Endodermal cell (in vitro differentiated cells): Measurements from ENCODE around the gene STAC. TPM values are rescaled to one million over a fixed set of nuclear protein-coding genes. Genes with fewer than 3 reads are reported as not detected.

ENCODE experiments used
- DNase-seq: peaks from one replicate; pipeline ENCODE4 v3.0.0-alpha.2; 2017
- H3K27ac ChIP-seq: 2 replicates; pipeline ENCODE4 v1.5.1; 2013; ENCODE audit warnings: mild to moderate bottlenecking, low read depth, low read length, moderate library complexity
- H3K27me3 ChIP-seq: 2 replicates; pipeline ENCODE4 v1.6.1; 2013; ENCODE audit warnings: mild to moderate bottlenecking, low read length, moderate library complexity; ENCODE audit not compliant: insufficient read depth, control insufficient read depth, poor library complexity, severe bottlenecking
- H3K36me3 ChIP-seq: 2 replicates; pipeline ENCODE4 v1.7.0; 2013; ENCODE audit warnings: mild to moderate bottlenecking, low read length, moderate library complexity; ENCODE audit not compliant: control insufficient read depth, insufficient read depth
- H3K4me1 ChIP-seq: one replicate; pipeline ENCODE4 v1.7.0; 2013; ENCODE audit warnings: low read length; ENCODE audit not compliant: control insufficient read depth, insufficient read depth
- H3K4me3 ChIP-seq: 2 replicates; pipeline ENCODE4 v1.5.1; 2013; ENCODE audit warnings: mild to moderate bottlenecking, low read length, moderate library complexity
- H3K9ac ChIP-seq: 2 replicates; pipeline ENCODE4 v1.6.1; 2013; ENCODE audit warnings: mild to moderate bottlenecking, low read length, moderate library complexity; ENCODE audit not compliant: poor library complexity, severe bottlenecking; ENCODE audit errors: extremely low read depth
- H3K9me3 ChIP-seq: 2 replicates; pipeline ENCODE4 v1.6.1; 2013; ENCODE audit warnings: mild to moderate bottlenecking, low read length, moderate library complexity; ENCODE audit not compliant: control insufficient read depth
- H3K27ac Mint-ChIP-seq: 2 replicates; pipeline ENCODE4 v1.8.0; 2020; ENCODE audit warnings: mixed read lengths
- H3K27me3 Mint-ChIP-seq: 2 replicates; pipeline ENCODE4 v1.8.0; 2021; ENCODE audit warnings: mild to moderate bottlenecking, mixed read lengths; ENCODE audit not compliant: insufficient read depth
- H3K36me3 Mint-ChIP-seq: 2 replicates; pipeline ENCODE4 v1.8.0; 2020; ENCODE audit warnings: low read depth, mixed read lengths
- H3K4me1 Mint-ChIP-seq: 2 replicates; pipeline ENCODE4 v1.8.0; 2020; ENCODE audit warnings: mixed read lengths
- H3K4me3 Mint-ChIP-seq: 2 replicates; pipeline ENCODE4 v1.8.0; 2020; ENCODE audit warnings: mild to moderate bottlenecking, moderate library complexity, mixed read lengths
- H3K9me3 Mint-ChIP-seq: 2 replicates; pipeline ENCODE4 v1.8.0; 2020; ENCODE audit warnings: mild to moderate bottlenecking, mixed read lengths
- CTCF ChIP-seq: fragments of 200-600 bp; sonication (generic); conservative IDR thresholded peaks from 2 replicates; pipeline ENCODE4 v1.5.0; 2021; ENCODE audit warnings: antibody characterized with exemption, mild to moderate bottlenecking
- WGBS, 2 experiments: methylation state at CpG; one replicate each; pipeline versions ENCODE4 v1.1.5 to v1.1.7; 2013; ENCODE audit warnings: missing lambda C conversion rate in 2 of 2, mixed read lengths in 1 of 2; ENCODE audit not compliant: insufficient coverage in 1 of 2, insufficient read length in 1 of 2; 5-methylcytosine and 5-hydroxymethylcytosine counted together
- total RNA-seq, 2 donors: library from RNA; stranded (reverse); fragmentation: NEBNext Ultra II Directional in 1 of 2; extraction: Animal tissue kit (Norgen Biotek cat#: 25700) in 1 of 2; gene quantifications; 2 replicates in 1 of 2; 3 replicates in 1 of 2; pipeline ENCODE4 v1.2.1, GENCODE V29; 2021

STAC gene
- total RNA-seq, 2 donors from 2014 or later = 0.80 to 1.2 TPM

DNA sequence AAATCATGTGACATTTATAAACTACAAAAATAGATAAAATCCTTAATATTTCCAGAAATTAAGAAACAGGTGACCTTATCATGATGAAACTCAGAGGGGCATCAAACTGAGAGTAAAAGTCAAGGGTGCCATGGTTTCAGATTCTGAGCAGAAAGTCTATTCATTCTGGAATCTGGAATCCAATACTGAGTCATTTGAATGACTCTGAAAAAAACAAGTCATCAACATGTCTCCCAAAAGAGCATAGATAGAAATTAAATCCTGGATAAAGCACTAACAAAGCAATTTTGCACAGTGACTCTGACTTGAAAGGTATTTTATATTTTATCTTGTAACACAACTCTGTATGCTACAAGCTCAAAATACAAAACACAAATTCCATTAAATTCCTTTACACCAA lies 23.4 kb downstream of the STAC start:
- DNase-seq = no peak
- no peaks in the 10 kb centered on the region for H3K36me3 Mint-ChIP-seq
- no peak overlapping the region for H3K4me3 Mint-ChIP-seq
- no peak overlapping the region for H3K9ac ChIP-seq
- H3K36me3 ChIP-seq = no peaks in the 10 kb centered on the region
- no peaks in the 10 kb centered on the region for H3K9me3 Mint-ChIP-seq
- H3K27me3 ChIP-seq = no peaks in the 10 kb centered on the region
- peaks cover 12% of the 10 kb centered on the region for H3K4me1 Mint-ChIP-seq
- no peaks in the 10 kb centered on the region for H3K9me3 ChIP-seq
- H3K4me3 ChIP-seq = no peak overlapping the region
- H3K27me3 Mint-ChIP-seq = no peaks in the 10 kb centered on the region
- no peak overlapping the region for H3K27ac ChIP-seq
- no peaks in the 10 kb centered on the region for H3K4me1 ChIP-seq
- TF ChIP-seq CTCF = no peak
- H3K27ac Mint-ChIP-seq = no peak overlapping the region

GRCh38 chr3:36405190-36405589 lies 24.9 kb downstream of the STAC start:
- Histone ChIP-seq H3K36me3 (no peaks in the 10 kb centered on the region), H3K9ac (no peak overlapping the region), H3K27me3 (no peaks in the 10 kb centered on the region), H3K27ac (no peak overlapping the region), H3K9me3 (no peaks in the 10 kb centered on the region), H3K4me3 (no peak overlapping the region), H3K4me1 (no peaks in the 10 kb centered on the region)
- Mint-ChIP-seq H3K9me3 (no peaks in the 10 kb centered on the region), H3K4me1 (peaks cover 12% of the 10 kb centered on the region), H3K4me3 (no peak overlapping the region), H3K27ac (no peak overlapping the region), H3K36me3 (no peaks in the 10 kb centered on the region), H3K27me3 (no peaks in the 10 kb centered on the region)
- WGBS, 2 experiments = 95 to 100% methylated on average over 3 to 4 of the region's 4 CpGs
- no peak for TF ChIP-seq CTCF
- DNase-seq = no peak

DNA sequence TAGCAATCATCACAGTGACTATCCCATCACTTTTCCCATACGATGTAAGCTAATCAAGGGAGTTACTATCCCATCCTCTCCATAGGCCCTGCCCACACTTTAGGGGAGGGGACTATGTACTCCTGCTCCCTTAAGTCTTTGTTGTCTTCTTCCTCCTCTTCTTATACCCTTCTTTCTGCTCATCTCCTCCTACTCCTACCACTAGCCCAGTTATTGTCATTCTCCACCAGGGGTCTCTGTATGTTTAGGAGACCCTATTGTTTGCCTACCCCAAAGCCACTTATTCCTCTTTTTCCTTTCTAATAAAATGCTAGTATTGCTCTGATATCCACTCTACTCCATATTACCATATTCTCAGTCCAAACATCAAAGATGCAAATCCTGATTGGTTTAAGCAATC lies 27.8 kb downstream of the STAC start:
- H3K9me3 Mint-ChIP-seq = no peaks in the 10 kb centered on the region
- 82 to 88% methylated on average over 1 of the region's 1 CpG for WGBS, 2 experiments
- no peak overlapping the region for H3K4me3 Mint-ChIP-seq

More for the DNA sequence above, 27.8 kb downstream of the STAC start:
- peak; percentile 73 for TF ChIP-seq CTCF
- H3K36me3 Mint-ChIP-seq = no peaks in the 10 kb centered on the region
- no peak for DNase-seq
- Histone ChIP-seq H3K27me3 (no peaks in the 10 kb centered on the region), H3K9ac (no peak overlapping the region), H3K4me3 (no peak overlapping the region), H3K4me1 (no peaks in the 10 kb centered on the region), H3K27ac (no peak overlapping the region), H3K9me3 (no peaks in the 10 kb centered on the region), H3K36me3 (no peaks in the 10 kb centered on the region)
- no peak overlapping the region for H3K27ac Mint-ChIP-seq
- H3K27me3 Mint-ChIP-seq = no peaks in the 10 kb centered on the region
- H3K4me1 Mint-ChIP-seq = peaks cover 12% of the 10 kb centered on the region
